Mucosa of descending colon (tissue), 3 donors: ENCODE measurements around the gene DAGLB. TPM values are rescaled to one million over a fixed set of nuclear protein-coding genes. Genes with fewer than 3 reads are reported as not detected.

ENCODE experiments used
- ATAC-seq: fragments of 200-7000 bp; cut with Tn5 transposase; one replicate; pipeline ENCODE4 v1.9.1; 2020; ENCODE audit warnings: mild to moderate bottlenecking, moderate library complexity
- DNase-seq, 3 donors: peaks; one replicate each; pipeline ENCODE4 v3.0.0-alpha.2; 2020
- H3K36me3 ChIP-seq: fragments of 200-600 bp; one replicate; pipeline ENCODE4 v1.8.0; 2021; ENCODE audit warnings: low read depth, mild to moderate bottlenecking
- H3K4me1 ChIP-seq: fragments of 200-600 bp; one replicate; pipeline ENCODE4 v1.8.0; 2021; ENCODE audit warnings: low read depth, mild to moderate bottlenecking
- H3K4me3 ChIP-seq: fragments of 200-600 bp; one replicate; pipeline ENCODE4 v1.8.0; 2021; ENCODE audit warnings: mild to moderate bottlenecking
- H3K9me3 ChIP-seq: fragments of 200-600 bp; one replicate; pipeline ENCODE4 v1.8.0; 2021; ENCODE audit warnings: mild to moderate bottlenecking
- intact Hi-C, 2 donors: fragments of 100-400 bp; cut with DNase I in 1 of 2; cut with micrococcal nuclease in 1 of 2; formaldehyde crosslinking; loops; one replicate each; pipeline versions ENCODE4 v1.11.0 to v1.11.1; 2022; cut with DNase I, micrococcal nuclease
- total RNA-seq, 3 donors: library from RNA; stranded (reverse); fragmentation: NEBNext Ultra II Directional in 2 of 3; extraction: Animal tissue kit (Norgen Biotek cat#: 25700) in 2 of 3; gene quantifications; one replicate each; pipeline versions ENCODE4 v1.2.1 to v1.2.4, GENCODE V29; 2021 to 2023
- TF ChIP-seq, protein P1 (sequence below): fragments of 200-600 bp; IDR thresholded peaks from one replicate; pipeline ENCODE4 v1.8.0; 2022; ENCODE audit warnings: antibody characterized with exemption, mild to moderate bottlenecking
- donor health status: DM: no; HTN: no; CAD: no; lungs with moderate emphysema.
- donor health status: DM: no; HTN: no; CAD: no.
- donor health status: DM: no; HTN: yes; CAD: no.

Gene DAGLB
- total RNA-seq, 3 donors from 2014 or later = 18.4 to 25.4 (median 20.3) TPM

DNA sequence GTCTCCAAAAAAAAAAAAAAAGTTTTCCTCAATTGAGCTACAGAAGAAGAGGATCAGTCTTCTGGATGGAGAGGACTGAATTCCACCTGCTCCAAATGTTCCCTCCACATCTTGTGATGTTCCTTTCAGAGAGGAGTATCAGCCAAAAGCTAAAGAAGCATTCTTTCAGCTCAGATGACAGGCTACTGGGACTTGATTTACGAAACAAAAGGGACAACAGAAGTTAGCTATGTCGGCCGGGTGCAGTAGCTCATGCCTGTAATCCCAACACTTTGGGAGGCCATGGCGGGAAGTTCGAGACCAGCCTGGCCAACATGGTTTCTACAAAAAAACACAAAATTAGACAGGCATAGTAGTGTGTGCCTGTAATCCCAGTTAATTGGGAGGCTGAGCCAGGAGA lies 7.4 kb downstream of the DAGLB start:
- ATAC-seq = no peak
- Histone ChIP-seq H3K36me3 (no peaks in the 10 kb centered on the region), H3K9me3 (no peaks in the 10 kb centered on the region), H3K4me1 (peaks cover 4% of the 10 kb centered on the region), H3K4me3 (no peak overlapping the region)
- intact Hi-C loops = no loop called here
- TF ChIP-seq, protein P1, sequence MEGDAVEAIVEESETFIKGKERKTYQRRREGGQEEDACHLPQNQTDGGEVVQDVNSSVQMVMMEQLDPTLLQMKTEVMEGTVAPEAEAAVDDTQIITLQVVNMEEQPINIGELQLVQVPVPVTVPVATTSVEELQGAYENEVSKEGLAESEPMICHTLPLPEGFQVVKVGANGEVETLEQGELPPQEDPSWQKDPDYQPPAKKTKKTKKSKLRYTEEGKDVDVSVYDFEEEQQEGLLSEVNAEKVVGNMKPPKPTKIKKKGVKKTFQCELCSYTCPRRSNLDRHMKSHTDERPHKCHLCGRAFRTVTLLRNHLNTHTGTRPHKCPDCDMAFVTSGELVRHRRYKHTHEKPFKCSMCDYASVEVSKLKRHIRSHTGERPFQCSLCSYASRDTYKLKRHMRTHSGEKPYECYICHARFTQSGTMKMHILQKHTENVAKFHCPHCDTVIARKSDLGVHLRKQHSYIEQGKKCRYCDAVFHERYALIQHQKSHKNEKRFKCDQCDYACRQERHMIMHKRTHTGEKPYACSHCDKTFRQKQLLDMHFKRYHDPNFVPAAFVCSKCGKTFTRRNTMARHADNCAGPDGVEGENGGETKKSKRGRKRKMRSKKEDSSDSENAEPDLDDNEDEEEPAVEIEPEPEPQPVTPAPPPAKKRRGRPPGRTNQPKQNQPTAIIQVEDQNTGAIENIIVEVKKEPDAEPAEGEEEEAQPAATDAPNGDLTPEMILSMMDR = no peak
- DNase-seq = peak in 1 of 3 donors; percentile 3

- Histone ChIP-seq H3K4me3 (no peak overlapping the region), H3K4me1 (peaks cover 11% of the 10 kb centered on the region), H3K36me3 (no peaks in the 10 kb centered on the region), H3K9me3 (no peaks in the 10 kb centered on the region)
- DNase-seq (no peak), ATAC-seq (no peak)
- TF ChIP-seq, protein P1 = no peak
- intact Hi-C loops = loop anchor here in 1 of 2 donors (10.0 kb wide), 1 partner anchor 164 kb away; the partner anchor contains the start of gene CYTH3
Measured at GRCh38 chr7:6438427-6438826, 9.3 kb downstream of the DAGLB start.

- Histone ChIP-seq H3K4me3 (no peak overlapping the region), H3K9me3 (no peaks in the 10 kb centered on the region), H3K4me1 (peaks cover 11% of the 10 kb centered on the region), H3K36me3 (no peaks in the 10 kb centered on the region)
- DNase-seq = no peak
- no peak for ATAC-seq
- TF ChIP-seq, protein P1 = no peak
- intact Hi-C loops = loop anchor here in 1 of 2 donors (10.0 kb wide), 1 partner anchor 162 kb away; the partner anchor contains the start of gene CYTH3
Measured at GRCh38 chr7:6437251-6437650, 10.5 kb downstream of the DAGLB start.

DNA sequence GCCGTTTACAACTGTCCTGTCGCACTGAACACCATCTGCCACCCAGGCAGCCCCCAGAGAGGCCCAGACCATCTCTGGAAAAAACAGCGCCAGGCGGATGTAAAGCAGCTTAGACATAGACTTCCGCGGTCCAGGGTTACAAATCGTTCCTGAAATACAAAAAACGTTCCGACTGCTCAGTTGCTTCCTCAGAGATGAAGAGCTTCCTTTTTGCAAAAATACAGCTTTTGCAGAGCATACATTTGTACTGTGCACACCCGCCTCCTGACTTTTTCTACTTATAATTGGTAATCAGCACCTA lies 11.4 kb downstream of the DAGLB start:
- Histone ChIP-seq H3K9me3 (no peaks in the 10 kb centered on the region), H3K36me3 (no peaks in the 10 kb centered on the region), H3K4me3 (no peak overlapping the region), H3K4me1 (peaks cover 11% of the 10 kb centered on the region)
- ATAC-seq = no peak
- DNase-seq = no peak
- intact Hi-C loops = loop anchor here in 1 of 2 donors (10.0 kb wide), 1 partner anchor 162 kb away; the partner anchor contains the start of gene CYTH3
- TF ChIP-seq, protein P1 = no peak

- intact Hi-C loops = loop anchor here in 1 of 2 donors (10.0 kb wide), 1 partner anchor 161 kb away; the partner anchor contains the start of gene CYTH3
- H3K4me1 ChIP-seq = peaks cover 11% of the 10 kb centered on the region
- DNase-seq (peak; percentile 80 to 89 (median 84)), ATAC-seq (peak; percentile 93)
- H3K36me3 ChIP-seq = no peaks in the 10 kb centered on the region
- no peak overlapping the region for H3K4me3 ChIP-seq
- TF ChIP-seq, protein P1 = peak; percentile 94
- no peaks in the 10 kb centered on the region for H3K9me3 ChIP-seq
Measured at GRCh38 chr7:6435486-6436384, 12.0 kb downstream of the DAGLB start.
